ENCODE measurements around the gene CTDP1.

The CTDP1 gene

DNA sequence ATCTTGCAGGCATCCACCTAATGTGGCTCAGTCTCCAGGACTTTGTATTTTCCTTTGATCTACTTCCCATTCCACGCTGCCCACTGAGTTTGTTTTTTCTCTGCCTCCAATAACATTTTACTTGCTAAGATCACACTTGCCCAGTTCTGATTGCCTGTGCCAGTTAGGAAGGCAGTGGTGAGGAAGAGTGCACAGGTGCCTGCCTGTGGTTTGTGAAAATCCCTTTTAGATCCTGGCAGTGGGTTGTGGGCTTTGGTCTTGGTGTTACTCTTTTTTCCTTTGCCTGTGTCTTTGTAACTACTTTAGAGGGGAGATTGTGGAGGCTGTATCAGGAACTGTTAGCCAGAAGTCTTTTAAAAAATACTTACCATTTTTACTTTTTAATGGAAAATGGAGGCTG, 81.3 kb downstream of the CTDP1 start:
- TF ChIP-seq, protein P1, sequence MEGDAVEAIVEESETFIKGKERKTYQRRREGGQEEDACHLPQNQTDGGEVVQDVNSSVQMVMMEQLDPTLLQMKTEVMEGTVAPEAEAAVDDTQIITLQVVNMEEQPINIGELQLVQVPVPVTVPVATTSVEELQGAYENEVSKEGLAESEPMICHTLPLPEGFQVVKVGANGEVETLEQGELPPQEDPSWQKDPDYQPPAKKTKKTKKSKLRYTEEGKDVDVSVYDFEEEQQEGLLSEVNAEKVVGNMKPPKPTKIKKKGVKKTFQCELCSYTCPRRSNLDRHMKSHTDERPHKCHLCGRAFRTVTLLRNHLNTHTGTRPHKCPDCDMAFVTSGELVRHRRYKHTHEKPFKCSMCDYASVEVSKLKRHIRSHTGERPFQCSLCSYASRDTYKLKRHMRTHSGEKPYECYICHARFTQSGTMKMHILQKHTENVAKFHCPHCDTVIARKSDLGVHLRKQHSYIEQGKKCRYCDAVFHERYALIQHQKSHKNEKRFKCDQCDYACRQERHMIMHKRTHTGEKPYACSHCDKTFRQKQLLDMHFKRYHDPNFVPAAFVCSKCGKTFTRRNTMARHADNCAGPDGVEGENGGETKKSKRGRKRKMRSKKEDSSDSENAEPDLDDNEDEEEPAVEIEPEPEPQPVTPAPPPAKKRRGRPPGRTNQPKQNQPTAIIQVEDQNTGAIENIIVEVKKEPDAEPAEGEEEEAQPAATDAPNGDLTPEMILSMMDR (IDR thresholded peaks at IDR 0.05; ENCODE audit: borderline replicate concordance, control extremely low read depth, extremely low read depth, insufficient read depth, missing control alignments): no peak
- in situ Hi-C loops (cut with MboI; ENCODE audit: low sequenced_read_pairs, unreplicated experiment): no loop called here
- no peak for DNase-seq (ENCODE audit: low spot score)

DNA sequence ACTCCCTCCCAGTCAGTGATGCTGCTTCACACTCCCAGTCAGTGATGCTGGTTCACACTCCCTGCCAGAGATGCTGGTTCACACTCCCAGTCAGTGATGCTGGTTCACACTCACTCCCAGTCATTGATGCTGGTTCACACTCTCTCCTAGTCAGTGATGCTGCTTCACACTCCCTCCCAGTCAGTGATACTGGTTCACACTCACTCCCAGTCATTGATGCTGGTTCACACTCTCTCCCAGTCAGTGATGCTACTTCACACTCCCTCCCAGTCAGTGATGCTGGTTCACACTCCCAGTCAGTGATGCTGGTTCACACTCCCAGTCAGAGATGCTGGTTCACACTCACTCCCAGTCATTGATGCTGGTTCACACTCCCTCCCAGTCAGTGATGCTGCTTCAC, 83.8 kb downstream of the CTDP1 start:
- DNase-seq (ENCODE audit: low spot score): no peak
- TF ChIP-seq, protein P1 (IDR thresholded peaks at IDR 0.05; ENCODE audit: borderline replicate concordance, control extremely low read depth, extremely low read depth, insufficient read depth, missing control alignments): no peak
- in situ Hi-C loops (cut with MboI; ENCODE audit: low sequenced_read_pairs, unreplicated experiment): no loop called here

DNA sequence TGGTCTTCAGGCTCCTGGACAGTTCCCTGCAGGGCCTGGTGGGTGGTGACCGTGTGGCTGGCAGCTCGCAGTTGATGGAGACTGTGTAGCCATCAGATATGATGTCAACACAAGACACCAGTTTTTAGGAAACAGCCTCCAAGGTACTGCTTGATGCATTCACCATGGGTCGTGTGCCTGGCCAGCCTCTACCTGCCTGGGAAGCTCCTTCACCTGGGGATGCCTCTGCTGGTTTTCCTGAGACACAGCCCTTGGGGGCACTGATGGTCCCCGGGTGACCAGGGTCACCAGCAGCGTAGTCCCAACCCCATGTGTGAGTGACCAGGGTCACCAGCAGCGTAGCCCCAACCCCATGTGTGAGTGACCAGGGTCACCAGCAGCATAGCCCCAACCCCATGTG, 84.5 kb downstream of the CTDP1 start:
- TF ChIP-seq, protein P1 (IDR thresholded peaks at IDR 0.05; ENCODE audit: borderline replicate concordance, control extremely low read depth, extremely low read depth, insufficient read depth, missing control alignments): no peak
- no peak for DNase-seq (ENCODE audit: low spot score)
- in situ Hi-C loops (cut with MboI; ENCODE audit: low sequenced_read_pairs, unreplicated experiment): no loop called here

DNA sequence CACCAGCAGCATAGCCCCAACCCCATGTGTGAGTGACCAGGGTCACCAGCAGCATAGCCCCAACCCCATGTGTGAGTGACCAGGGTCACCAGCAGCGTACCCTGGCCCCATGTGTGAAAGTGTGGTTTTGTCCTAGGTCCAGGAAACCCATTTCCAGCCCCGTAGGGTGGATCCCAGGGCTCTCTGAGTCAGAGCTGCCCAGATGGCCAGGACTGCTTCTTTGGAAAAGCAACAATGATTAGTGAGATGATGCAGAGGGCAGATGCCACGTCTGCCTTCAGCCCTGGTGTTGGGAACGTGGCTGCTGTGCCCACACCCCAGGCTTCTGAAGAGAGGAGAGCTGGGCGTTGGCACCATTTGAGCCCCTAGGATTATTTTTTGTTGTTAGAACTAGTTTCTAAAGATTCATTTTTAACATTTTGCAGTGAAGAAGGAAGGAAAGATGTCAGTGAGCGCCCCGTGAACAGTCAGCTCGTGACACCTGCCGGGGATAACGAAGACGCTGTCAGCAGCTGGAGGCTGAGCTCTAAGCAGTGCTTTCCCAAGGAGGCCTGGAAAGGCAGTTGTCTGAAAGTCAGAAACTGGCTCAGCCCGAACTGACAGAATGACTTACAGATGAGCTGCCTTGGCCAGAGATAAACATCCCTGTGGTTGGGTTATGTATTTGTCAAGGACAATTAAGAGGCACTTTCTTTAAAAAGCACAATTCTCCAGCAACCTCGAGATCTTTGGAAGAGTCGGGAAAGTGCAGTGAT, 86.1 kb downstream of the CTDP1 start:
- in situ Hi-C loops (cut with MboI; ENCODE audit: low sequenced_read_pairs, unreplicated experiment): no loop called here
- DNase-seq (ENCODE audit: low spot score): no peak
- TF ChIP-seq, protein P1 (IDR thresholded peaks at IDR 0.05; ENCODE audit: borderline replicate concordance, control extremely low read depth, extremely low read depth, insufficient read depth, missing control alignments): no peak

DNA sequence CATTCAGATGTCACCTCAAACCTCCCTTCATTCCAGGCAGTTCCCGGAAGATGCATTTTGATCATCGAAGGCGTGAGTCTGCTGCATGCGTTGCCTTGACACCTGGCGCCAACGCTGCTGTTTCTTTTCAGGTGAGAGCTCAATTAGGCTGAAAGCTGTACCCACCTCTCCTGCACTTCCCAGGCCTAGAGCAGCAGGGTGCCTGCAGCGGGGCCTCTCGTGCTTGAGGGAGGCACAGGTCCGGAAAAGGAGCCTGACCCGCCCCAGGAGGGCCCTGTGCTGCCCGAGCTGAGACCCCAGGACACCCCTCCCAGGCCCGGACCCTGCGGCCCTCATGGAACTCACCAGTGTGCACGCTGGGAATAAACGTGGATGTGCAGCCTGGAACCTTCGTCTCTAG, 86.7 kb downstream of the CTDP1 start:
- in situ Hi-C loops (cut with MboI; ENCODE audit: low sequenced_read_pairs, unreplicated experiment): no loop called here
- DNase-seq (ENCODE audit: low spot score): no peak
- TF ChIP-seq, protein P1 (IDR thresholded peaks at IDR 0.05; ENCODE audit: borderline replicate concordance, control extremely low read depth, extremely low read depth, insufficient read depth, missing control alignments): no peak

DNA sequence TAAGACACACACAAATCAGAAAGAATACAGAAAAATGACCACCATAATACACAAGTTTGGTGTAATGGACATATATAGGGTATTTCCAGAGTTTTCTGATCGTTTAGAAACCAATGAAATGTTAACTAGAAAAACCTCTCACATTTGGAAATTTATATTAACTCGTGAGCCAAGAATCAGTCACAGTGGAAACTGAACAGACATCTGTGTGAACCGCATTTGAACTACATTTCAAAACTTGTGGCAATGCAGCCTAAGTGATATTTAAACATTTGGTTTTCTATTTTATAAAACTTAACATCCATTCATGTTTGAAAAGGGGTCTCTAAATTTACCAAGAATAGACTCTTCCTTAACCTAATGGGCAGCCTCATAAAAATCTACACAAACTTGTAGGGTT, 89.1 kb downstream of the CTDP1 start:
- TF ChIP-seq, protein P1 (IDR thresholded peaks at IDR 0.05; ENCODE audit: borderline replicate concordance, control extremely low read depth, extremely low read depth, insufficient read depth, missing control alignments): no peak

More for the DNA sequence above, 89.1 kb downstream of the CTDP1 start:
- in situ Hi-C loops (cut with MboI; ENCODE audit: low sequenced_read_pairs, unreplicated experiment): no loop called here
- DNase-seq (ENCODE audit: low spot score): no peak

Measured in GM13976 (cell line).